Germinal center (tissue), 1 donor: Measurements from ENCODE around the gene RIN3.

Experiments used
- DNase-seq: peaks from one replicate; pipeline ENCODE4 v3.0.0; 2012; ENCODE audit warnings: mixed read lengths, low spot score

The RIN3 gene

DNA sequence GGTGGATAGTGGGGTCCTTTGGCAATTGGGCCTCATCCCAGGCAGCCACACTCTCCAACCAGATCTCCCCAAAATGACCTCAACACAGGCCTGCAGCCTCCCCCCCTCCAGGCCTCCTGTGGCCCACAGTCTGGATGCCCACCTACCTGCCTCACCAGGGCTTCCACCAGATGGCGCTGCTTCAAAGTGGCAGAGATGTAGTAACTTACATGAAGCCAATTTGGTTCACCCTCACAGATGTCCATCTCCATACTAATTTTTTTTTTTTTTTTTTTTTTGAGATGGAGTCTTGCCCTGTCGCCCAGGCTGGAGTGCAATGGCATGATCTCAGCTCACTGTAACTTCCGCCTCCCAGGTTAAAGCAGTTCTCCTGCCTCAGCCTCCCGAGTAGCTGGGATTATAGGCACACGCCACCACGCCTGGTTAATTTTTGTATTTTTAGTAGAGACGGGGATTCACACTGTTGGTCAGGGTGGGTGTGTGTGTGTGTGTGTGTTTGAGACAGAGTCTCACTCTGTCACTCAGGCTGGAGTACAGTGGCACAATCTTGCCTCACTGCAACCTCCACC is 201.2 kb downstream of the RIN3 start:
- peak; percentile 81 for DNase-seq

GRCh38 chr14:92716131-92716530 is 202.6 kb downstream of the RIN3 start:
- DNase-seq: no peak

GRCh38 chr14:92717571-92718042 is 204.0 kb downstream of the RIN3 start:
- no peak for DNase-seq

GRCh38 chr14:92718664-92719063 is 205.1 kb downstream of the RIN3 start:
- DNase-seq: no peak

GRCh38 chr14:92719421-92719820 is 205.8 kb downstream of the RIN3 start:
- no peak for DNase-seq

GRCh38 chr14:92719890-92720323 is 206.3 kb downstream of the RIN3 start:
- no peak for DNase-seq

DNA sequence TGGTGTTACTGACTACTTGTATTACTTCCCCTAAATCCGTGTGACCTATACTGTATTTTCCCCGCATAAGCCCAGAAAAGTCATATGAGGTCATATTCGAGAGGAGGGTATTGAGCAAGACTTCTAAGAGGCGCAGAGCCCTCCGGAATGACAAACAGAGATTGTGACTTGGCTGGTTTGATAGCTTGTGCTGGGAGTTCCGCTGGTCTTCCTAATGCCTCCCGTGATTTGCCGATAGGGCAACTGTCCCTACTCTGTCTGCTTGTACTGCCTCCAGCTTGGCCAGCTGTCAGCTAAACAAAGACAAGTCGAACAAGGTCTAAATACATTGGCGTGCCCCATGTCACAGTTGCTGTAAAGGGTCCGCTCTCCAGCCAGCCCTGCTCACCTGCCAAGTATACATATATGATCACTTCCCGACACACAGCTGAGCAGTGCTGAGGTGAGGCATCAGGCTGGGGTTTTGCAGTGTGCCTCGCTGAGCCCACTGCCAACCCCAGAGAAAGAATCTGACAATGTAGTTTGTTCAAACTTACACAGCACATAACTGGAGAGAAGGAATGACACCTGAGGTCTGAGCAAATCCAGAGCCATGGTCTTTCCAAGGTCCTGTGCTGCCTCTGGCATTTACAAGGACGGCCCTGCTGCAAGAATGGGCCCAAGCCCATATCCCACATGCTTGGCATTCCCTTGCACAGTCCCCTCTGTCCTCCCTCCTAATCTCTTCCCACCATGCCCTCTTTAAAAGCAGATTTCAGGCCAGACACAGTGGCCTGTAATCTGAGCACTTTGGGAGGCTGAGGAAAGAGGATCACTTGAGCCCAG is 211.1 kb downstream of the RIN3 start:
- DNase-seq: no peak

GRCh38 chr14:92726135-92726932 is 212.8 kb downstream of the RIN3 start:
- no peak for DNase-seq

DNA sequence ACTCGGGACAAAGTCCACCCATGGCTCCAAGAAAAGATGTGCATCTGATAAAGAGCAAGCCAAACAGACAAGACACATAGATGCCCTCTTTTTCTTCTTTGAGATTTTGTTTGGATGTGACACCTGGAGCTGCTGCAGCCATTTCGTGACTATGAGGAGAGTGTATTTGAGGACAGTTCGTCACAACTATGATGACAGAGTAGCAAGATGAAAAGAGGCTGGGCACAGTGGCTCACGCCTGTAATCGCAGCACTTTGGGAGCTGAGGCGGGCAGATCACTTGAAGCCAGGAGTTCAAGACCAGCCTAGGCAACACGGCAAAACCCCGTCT is 213.3 kb downstream of the RIN3 start:
- no peak for DNase-seq

- DNase-seq: no peak
Measured at GRCh38 chr14:92728759-92729364, 215.3 kb downstream of the RIN3 start.

GRCh38 chr14:92729634-92730358 is 216.2 kb downstream of the RIN3 start:
- DNase-seq: no peak

DNA sequence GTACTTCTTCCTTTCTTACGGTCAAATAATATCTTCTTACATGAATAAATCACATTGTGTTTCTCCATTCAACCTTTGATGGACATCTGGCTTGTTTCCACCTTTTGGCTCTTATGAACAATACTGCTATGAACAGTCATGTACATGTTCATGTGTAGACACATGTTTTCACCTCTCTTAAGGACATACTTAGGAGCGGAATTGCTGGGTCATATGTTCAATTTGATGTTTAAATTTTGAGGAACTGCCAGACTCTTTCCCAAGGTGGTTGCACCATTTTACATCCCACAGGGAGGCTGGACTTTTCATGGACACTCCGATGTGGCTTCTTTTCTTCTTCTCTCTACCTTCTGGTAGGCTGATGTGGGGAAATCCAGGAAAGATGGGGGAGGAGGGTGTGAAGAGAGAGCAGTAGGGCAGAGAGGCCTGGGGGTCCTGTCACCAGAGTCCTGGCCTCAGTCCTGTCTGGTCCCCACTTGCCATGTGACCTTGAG is 218.1 kb downstream of the RIN3 start:
- no peak for DNase-seq

- DNase-seq: no peak
Measured at GRCh38 chr14:92733007-92733406, 219.4 kb downstream of the RIN3 start.

DNA sequence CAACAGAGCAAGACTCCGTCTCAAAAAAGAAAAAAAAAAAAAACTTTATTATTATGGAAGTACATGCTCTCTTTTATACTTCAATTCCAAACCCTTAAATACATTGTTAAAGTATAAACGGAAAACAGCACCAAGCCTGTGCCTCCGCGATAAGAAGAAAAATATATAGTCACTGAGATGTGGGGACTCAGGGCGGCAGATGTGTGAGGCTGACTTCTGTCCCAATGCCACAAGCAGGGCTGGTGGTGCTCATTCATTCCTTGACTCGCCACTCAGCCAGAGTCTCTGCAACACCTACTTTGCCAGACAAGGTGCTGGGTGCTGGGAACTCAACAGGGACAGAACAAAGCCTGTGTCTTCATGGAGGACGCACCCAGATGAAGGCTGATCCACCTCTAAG is 221.0 kb downstream of the RIN3 start:
- no peak for DNase-seq

DNA sequence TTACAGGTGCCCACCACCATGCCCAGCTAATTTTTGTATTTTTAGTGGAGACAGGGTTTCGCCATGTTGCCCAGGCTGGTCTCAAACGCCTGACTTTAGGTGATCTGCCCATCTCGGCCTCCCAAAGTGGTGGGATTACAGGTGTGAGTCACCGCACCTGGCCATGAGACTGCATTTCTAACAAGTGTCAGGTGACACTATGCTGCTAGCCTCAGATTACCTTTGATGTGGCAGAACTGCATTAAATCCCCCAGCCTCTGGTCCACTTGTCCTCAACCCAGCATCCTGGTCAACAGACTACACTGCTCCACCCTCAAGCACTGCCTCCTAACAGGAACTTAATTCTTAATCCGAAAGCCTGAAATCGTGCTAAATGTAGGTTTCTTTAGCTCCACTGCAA is 221.8 kb downstream of the RIN3 start:
- DNase-seq: no peak

DNA sequence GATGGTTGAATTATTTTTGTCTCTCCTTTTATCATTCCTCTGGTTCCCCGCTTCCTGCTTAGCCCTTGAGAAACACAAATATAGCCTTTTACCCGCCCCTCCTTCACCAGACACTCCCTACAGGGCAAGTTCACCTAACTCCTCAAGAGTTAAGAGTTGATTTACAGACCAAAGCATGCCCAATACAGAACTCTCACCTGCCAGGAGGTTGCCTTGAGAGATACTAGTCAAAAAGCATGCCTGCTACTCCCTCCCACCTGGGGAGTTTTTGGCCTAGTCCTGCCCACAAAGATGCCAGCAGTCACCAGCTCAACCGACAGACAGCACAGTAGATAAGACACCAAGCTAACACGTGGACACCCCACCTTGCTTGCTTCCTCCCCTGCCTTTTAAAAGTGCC is 223.6 kb downstream of the RIN3 start:
- no peak for DNase-seq

DNA sequence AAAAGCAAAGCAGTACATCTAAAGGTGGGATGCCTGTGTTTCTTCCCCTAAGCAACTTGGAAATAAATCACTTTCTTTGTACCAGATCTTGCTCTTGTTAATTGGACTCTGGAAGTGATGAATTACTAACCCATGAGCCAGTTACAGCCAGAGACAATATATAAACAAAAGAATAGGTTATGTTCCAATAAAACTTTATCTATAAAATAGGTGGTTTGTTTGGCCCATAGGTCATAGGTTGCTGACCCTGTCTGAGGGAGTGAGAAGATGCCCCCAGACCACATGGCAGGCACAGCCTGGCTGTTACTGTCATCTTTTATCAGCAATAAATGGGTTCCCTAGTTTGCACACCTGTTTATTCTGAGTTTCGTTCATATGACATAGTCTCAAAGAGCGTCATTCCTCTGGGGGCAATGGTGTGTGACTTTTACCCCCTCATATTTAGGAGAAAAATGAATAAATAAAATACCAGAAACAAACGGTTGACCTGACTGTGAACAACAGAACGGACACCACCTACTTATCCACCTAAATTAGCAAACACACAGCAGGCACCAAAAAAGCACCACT is 224.1 kb downstream of the RIN3 start:
- no peak for DNase-seq
